PC-3 (cell line): ENCODE measurements around the gene SPX.

Experiments used
- CTCF ChIP-seq: fragments of 300-600 bp; sonication (generic); conservative IDR thresholded peaks from 2 replicates; pipeline ENCODE4 v1.5.1; 2017; ENCODE audit warnings: antibody characterized with exemption, low read depth, mild to moderate bottlenecking, low read length
- EZH2 ChIP-seq: fragments of 300-600 bp; sonication (generic); IDR thresholded peaks from one replicate; pipeline ENCODE4 v1.6.1; 2017; ENCODE audit warnings: antibody characterized with exemption, mild to moderate bottlenecking, low read length; ENCODE audit not compliant: unreplicated experiment
- EZH2phosphoT487 ChIP-seq: fragments of 300-600 bp; sonication (generic); IDR thresholded peaks from 2 replicates; pipeline ENCODE4 v1.6.1; 2018; ENCODE audit warnings: mild to moderate bottlenecking, antibody characterized with exemption, low read length, borderline replicate concordance

DNA sequence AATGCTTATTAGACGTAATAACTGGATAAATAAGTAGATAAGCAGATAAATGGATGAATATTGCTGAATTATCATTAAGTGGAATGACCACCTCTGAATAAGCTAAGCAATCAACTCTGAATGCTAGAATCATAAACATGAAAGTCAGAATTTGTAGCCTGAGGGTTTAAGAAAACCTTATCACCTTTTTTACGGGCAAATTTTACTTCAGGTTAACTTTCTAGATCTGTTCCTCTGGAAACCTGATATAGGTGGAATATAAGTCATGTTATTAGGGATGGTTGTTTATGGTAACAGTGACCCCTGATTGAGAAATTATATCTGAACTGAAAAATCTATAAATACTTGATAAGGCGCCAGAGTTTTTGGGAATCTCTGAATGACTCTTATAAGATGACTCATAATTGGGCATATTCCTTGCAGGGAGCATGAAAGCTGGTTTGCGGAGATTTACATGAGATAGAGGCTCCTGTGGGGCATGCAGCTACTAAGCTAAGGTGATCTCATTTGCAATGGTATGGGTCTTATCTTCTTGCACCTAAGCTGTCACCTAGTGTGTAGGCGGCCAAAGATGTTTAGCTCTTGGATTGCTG is 12.1 kb downstream of the SPX start:
- TF ChIP-seq EZH2 (no peak), EZH2phosphoT487 (no peak), CTCF (no peak)
